GM12873 (cell line): ENCODE measurements around the gene HSPB7.

ENCODE experiments used
- CTCF ChIP-seq: IDR thresholded peaks from 2 replicates; pipeline ENCODE4 v1.5.1; 2012; ENCODE audit warnings: low read depth, mild to moderate bottlenecking, moderate library complexity, low read length, control low read depth; ENCODE audit not compliant: insufficient read depth; ENCODE audit errors: missing control alignments

Gene HSPB7

GRCh38 chr1:16017461-16018303 is at the start of gene HSPB7:
HSPB7 (minus strand) TSS chr1:16018043; CDS start chr1:16017963, 80 bp downstream.
- no peak for TF ChIP-seq CTCF

DNA sequence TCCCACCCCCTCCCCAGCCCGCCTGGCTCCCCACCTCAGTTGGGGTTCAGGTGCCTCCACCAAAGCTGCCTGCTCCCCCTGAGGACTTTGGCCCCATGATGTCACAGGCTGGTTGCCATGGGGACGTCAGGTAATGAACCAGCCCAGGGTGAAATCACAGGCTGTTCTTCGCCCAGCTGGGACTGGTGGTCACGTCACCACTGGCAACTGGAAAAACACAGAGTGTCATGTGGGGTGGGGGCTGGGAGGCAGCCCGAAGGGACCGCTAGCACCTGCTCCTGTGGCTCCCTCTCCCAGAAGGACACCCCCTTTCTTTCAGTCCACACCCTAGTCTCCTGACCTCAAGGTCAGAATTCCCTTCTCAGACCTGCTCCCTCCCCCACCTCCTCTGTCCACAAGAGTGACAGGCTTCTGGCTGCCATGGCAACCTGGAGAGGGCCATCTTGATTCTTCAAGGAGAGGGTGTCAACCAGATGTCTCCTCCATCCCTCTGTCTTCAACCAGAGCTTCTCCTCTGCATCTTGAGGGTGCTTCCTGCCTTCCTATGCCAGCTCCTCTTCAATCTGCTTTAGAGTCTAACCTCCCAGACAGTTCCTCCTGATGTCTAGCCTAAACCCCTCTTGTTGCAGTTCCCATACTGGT is 49.4 kb upstream of the HSPB7 start:
- TF ChIP-seq CTCF, result no peak

GRCh38 chr1:16066245-16066644 is 48.4 kb upstream of the HSPB7 start:
- TF ChIP-seq CTCF, result no peak

GRCh38 chr1:16065269-16065576 is 47.4 kb upstream of the HSPB7 start:
- TF ChIP-seq CTCF, result no peak

DNA sequence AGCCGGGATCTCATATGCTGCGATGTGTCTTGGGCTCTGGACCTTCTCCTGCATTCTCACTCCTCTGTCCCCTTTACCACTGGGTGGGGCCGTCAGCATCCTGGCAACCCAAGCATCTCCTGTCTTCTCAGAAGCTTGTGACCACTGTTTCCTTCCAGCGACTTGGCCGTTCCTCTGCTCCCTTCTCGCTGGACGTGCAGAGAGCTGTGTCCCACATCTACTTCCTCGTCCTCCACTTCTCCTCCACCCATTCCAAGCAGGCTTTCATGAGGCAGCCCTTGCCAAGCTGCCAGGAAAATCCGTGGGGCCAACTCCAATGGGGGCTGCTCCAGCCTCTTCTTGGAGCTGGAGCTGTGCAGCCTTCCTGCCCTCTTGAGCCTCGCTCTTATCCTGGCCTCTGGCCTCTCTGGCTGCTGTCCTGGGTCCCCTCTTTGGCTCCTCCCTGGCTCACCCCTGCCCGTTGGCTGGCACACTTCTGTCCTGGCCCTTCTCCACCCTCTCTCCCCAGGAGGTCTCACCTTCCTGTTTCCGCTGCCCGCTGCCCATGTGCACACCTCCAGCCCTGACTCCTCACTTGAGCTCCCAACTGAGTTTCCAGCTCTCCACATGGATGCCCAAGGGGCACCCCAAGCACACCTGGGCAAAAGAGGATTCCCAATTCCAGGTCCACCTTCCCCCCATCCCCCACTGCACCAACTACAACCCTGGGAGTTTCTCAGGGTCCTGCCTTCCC is 46.9 kb upstream of the HSPB7 start:
- no peak for TF ChIP-seq CTCF

DNA sequence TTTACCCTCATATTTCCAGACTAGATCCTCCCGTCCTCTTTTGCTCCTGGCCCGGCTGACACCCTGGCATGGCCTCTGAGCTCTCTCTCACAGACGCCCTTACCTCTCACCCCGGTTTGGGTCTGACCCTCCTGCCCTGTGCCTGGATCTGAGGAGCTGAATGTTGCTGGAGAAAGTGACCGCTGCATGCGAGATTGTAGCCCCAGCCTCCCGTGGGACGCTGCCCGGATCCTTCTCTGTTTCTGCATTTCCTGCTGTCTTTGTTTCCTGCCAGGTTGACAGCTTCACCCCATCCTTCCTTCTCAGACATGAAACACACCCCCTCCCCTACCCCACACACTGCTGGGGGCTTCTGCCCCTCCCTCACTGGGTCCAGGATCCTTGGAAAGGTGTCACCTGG is 46.1 kb upstream of the HSPB7 start:
- no peak for TF ChIP-seq CTCF

DNA sequence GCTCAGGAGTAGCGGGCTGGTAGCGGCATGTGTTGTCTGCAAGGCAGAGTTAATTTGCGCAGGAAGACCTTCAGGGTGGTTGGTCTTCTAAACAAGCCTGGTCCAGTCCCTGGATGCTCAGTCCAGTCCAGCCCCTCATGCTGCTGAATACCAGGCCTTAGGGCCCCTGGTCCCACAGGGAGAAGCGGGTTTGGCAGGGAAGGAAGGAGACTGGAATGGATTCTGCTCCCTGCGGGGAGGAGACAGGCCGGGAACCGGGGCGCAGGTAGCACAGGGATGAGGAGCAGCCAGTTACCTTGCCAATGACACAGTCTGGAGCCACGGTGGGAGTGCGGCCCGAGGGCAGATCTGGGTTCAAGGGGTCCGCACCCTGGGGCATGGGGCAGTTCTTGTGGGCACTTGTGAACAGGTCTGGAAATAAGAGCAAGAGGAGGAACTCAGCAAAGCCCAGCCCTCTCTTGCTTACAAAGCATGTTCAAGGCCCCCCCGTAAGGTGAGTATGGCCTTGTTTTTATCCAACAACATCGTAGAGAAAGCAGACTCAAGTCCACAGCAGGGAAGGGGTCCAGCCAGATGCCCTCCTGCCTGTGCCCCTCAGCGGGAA is 45.5 kb upstream of the HSPB7 start:
- no peak for TF ChIP-seq CTCF
